Fibroblast of gingiva (primary cell): Measurements from ENCODE around the gene ST8SIA4.
A peak's percentile ranks its signal among the peaks of the same experiment; 100 is the strongest.

Experiments used
- DNase-seq: peaks from one replicate; pipeline ENCODE4 v3.0.0-alpha.2; 2011; ENCODE audit warnings: low read depth

Gene ST8SIA4

DNA sequence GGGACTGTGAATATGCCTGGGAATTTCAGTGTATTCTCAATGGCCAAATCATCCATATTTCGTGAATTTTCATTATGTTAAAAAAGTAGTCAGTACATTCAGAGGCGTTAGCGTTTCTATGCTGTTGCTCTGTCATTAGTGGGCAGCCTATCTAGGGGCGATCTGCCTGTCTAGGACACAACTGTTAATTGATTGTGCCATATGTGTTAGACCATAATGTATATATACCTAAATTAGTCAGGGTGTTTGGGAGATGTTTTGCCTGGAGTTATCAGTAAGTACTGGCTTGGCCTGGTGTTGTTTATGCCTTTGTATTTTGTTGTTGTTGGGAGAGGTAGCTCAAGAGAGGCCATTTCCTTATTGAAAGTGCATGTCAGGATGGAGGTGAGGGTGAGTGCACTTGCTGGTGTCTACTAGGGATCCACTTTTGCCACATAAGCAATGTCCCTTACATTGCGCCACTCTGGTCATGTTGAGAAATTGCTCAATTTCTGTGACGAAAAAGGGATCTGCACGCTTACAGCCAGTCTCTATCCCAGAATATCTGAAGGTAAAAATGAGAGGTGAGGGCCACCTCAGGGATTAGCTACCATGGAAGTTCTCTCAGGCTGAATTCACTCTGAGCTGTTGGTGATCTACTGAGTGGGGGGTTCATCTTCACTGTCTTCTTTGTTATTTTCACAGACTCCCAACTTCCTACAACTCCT lies 123.3 kb downstream of the ST8SIA4 start:
- DNase-seq: no peak

DNA sequence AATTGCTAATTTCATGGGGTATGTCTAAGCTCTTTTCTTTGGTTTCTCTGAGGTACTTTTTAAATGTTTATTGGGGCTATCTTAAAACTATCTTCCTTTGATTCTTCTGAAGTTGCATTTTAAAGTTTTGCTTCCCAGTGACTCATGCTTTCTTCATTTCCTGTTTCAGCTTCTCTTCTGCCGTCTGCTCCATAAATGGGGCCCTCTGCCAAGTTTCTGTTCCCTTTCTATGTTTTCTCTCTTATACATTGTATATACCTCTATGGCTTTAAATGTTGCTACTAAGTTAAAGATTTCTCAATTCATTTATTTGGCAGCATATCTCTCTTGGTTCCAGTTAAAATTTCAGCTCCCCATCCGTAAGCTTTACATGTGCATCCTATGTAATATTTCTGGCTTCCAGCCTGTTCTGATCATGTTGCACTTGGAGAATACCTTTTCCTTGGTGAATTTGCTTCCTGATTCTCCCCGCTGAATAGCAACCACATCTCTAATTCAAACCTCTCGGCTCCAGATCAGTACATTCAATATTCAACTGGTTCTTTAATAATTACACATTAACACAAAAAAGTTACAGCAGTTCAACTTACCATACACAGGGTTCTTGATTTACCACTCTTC lies 125.3 kb downstream of the ST8SIA4 start:
- DNase-seq: peak; percentile 65

DNA sequence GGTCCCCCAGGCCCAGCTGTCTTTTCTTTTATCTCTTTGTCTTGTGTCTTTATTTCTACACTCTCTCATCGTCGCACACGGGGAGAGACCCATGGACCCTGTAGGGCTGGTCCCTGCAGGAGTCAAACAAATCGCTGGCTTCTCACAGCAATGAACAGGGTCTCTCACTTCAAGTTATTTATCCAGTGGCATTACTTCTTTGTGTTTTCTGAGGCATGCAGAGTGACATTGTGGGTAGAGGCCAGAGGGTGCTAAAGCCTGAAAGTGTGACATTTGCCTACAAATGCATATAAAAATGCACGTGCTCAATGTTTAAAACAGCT lies 127.6 kb downstream of the ST8SIA4 start:
- no peak for DNase-seq

DNA sequence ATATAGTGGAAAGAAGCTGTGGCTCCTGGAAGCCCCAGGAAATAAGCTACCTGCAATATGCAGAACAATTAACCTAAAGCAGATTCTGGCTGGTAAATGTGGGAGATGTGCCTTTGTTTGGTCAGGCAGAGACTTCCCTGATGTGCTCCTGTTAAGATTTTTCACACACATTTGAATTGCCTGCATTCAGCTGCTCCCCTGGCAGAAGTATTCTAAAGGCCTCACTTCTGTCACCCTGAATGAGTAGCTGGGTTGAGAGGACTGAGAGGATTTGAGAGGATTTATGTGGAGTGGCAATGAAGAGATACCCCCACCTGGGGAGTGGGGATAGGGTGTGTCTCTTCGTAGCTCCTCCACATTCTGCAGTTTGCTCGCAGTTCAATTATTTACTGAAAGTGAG lies 130.5 kb downstream of the ST8SIA4 start:
- DNase-seq: no peak

DNA sequence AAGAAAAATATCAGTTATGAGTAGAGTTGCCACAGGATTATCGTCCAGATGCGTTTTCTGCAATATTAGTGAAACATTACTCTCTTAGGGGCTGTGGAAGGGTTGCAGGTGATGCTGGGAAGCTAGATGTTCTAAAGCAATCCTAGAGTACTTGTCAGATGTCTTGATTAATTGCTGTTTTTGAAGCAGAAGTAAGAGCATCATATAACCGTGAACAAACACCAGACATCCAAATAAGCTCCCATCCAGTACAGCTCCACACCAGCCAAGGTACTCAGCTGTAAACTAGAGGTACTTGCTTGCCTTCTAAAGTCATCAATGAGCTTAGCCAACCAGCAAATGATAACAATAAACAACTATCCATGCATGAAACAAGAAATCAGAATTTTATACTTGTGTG lies 131.1 kb downstream of the ST8SIA4 start:
- no peak for DNase-seq

DNA sequence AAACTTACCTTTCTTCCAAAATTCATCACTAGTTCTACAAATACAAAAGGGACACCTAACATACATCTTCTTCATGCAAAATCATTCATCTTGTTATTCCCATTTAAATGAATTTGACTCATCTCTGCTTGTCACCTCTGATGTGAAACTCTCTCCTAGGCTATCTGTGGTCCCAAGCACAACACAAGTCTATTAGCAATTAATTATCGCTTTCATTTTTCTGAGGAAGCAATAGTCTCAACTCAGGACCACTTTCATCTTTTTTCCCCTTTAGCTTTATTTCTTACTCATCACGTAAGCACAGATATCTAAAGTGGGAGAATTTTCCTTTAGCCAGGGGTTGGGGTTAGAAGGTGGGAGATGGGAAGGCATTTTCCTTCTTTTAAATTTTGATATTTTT lies 131.9 kb downstream of the ST8SIA4 start:
- no peak for DNase-seq

DNA sequence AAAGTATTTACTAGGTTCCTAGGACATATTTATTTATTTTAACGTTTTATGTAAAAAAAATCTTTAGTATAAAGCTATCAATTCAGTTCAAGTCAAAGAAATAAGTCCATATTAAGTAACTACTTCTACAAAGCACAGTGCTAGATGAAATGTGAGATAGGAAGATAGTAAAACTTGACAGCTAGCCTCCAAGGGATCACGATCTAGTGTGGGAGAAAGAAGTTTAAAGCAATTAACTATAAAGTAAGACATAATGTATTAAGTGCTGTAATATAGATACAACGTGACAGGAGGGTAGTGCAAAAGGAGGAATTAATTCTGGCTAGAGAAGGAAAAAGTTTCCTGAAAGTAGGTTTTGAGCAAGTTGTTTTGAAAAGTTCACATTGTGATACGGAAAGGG lies 134.9 kb downstream of the ST8SIA4 start:
- no peak for DNase-seq

DNA sequence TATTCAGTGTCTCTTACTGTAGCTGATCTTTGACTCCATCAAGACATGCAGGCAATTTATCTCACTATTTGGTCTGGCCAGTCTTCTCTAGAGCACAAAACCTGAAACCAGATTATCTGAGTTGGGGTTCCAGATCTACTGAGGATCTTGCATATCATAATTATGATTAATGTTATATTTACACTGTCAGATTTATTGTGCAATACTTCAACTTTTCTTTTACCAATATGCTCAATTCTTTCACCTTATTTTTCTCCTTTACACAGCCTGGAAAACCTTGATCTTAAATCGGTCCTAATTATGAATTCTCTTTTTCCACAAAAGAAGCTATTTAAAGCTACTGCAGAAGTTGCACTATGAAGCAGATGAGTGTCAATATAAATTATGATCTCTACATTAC lies 140.1 kb downstream of the ST8SIA4 start:
- DNase-seq: no peak

DNA sequence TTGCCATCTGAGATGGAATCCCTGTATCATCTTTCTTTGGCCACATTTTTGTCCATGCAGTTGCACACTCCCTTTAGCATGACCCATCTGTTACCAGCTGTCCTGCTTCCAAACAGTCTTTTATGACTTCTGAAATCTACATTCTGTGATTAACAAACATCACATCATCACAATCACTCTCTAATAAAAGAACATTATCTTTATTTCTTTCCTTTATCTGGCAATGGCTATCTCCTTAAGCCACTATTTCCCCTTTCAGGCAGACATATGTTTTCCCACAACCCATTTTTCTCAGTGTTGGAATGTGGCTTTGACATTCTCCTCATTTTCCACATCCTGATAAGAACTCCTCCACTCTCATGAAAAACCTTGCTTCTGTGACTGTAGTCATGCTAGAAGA lies 141.0 kb downstream of the ST8SIA4 start:
- DNase-seq: no peak

DNA sequence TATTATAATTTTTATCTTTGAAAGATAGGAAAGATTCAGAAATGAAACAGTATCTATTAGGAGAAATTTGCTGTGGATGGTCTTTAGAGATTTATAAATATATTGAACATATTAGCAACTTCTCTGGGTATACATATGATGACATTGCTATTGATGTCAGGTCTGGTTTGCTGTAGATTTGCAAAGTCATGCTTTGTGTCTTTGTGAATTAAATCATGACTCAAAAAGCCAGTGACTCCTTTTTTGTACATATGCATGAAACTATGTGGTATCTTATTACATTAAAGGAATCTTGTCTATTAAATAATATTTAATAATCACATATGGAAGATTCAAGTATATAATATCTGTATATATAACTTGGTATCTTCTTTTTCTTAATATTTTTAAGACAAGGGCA lies 141.9 kb downstream of the ST8SIA4 start:
- DNase-seq: peak; percentile 7

DNA sequence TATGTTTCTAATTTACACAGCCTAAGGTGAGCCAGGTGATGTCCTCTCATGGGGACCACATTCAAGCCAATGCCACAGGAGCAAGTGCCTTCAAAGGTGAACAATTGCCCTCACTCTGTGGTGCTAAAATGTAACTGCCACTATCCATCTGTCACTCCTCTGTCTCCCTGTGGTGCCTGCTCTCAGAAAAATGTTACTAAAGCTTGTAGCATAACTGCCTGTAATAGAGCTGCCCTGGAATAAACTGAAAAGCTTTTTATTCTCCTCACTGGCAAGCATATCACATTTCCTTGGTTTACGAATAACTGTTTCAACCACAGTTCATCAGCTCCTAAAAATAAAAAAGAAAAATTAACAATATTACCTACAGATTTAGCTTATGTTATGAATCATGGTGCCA lies 142.4 kb downstream of the ST8SIA4 start:
- no peak for DNase-seq

DNA sequence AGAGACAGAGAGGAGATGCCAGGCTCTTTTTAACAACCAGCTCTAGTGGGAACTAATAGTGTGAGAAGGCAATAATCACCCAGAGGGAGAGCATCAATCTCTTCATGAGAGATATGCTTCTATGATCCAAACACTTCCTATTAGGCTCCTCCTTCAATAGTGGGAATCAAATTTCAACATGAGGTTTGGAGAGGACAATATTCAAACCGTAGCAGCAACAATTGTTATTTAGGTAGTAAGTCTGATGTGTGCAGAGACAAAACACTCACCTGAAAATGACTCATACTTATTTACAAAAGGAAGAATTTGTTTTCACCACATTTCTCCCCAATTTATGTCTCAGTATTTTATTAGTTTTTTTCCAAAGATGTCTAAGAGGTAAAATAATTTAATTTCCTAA lies 144.3 kb downstream of the ST8SIA4 start:
- no peak for DNase-seq

DNA sequence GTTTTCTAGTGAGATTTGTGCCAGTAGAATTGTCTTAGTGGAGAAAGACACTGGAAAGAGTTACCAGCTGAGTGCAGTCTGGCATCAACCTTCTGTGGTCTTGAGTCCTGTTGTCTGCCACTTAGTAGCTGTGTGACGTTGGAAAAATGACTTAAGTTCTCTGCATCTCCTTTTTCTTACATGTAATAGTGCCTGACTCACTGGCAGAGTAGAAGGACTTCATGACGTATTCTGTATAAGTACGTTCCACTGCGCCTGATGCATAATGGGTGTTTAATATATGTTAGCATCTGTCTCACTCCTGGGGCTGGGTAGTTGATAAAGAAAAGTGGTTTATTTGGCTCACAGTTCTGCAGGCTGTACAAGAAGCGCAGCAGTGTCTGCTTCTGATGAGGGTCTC lies 144.8 kb downstream of the ST8SIA4 start:
- DNase-seq: no peak

DNA sequence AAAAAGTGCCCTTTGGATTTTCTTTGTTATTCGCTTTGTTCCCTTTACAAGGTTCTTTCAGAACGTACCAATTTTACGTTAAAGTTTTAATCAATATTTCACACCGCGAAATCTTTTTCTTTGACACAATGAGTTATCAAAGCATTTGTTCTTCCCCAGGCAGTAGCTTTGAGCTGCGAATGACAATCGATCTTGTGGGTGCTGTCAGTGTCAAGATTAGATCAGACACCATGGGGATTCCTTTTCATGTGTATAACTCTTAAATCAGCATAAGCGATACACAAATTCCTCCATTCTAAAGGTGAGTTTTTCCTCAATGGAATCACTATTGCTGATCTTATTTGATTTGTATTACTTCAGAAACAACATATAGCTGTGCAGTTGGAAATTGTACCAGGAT lies 145.5 kb downstream of the ST8SIA4 start:
- no peak for DNase-seq
